Astrocyte of the spinal cord (primary cell): ENCODE results near the gene FAM3D.

Experiments
- DNase-seq: peaks from one replicate; pipeline ENCODE4 v3.0.0; 2011; ENCODE audit warnings: low read depth, low spot score
- H3K4me3 ChIP-seq: 2 replicates; pipeline ENCODE4 v1.5.1; 2011; ENCODE audit warnings: low read depth, mild to moderate bottlenecking, low read length, moderate library complexity
- CTCF ChIP-seq: IDR thresholded peaks from 2 replicates; pipeline ENCODE4 v1.5.1; 2012; ENCODE audit warnings: low read depth, mild to moderate bottlenecking, low read length, inconsistent platforms
- in situ Hi-C: cut with HindIII; loops from 2 replicates; pipeline ENCODE4 v1.10.0; 2017; ENCODE audit warnings: low sequenced_read_pairs

The FAM3D gene

GRCh38 chr3:58585005-58585786, 81.4 kb downstream of the FAM3D start:
- peak; percentile 78 for TF ChIP-seq CTCF
- in situ Hi-C loops: no loop called here
- H3K4me3 ChIP-seq: peak overlapping the region; percentile 50
- DNase-seq: peak; percentile 64

GRCh38 chr3:58584690-58585004, 81.9 kb downstream of the FAM3D start:
- DNase-seq: no peak
- peak overlapping the region; percentile 50 for H3K4me3 ChIP-seq
- in situ Hi-C loops: no loop called here
- no peak for TF ChIP-seq CTCF
